ENCODE results near the gene BARHL1. TPM values are rescaled to one million over a fixed set of nuclear protein-coding genes. Genes with fewer than 3 reads are reported as not detected.
"Not testable (repeated sequence)": the region's sequence is repeated elsewhere in the genome, so short reads cannot be mapped to it uniquely, and the experiment has no call there.

Gene BARHL1
- total and polyA plus RNA-seq, 2 experiments from 2014 or later = not detected

GRCh38 chr9:132568787-132569186 lies 13.6 kb upstream of the BARHL1 start:
- DNase-seq (ENCODE audit: low spot score); H3K4me3 ChIP-seq; H3F3A ChIP-seq (replicated peaks; ENCODE audit: low read depth); H3K4me1 ChIP-seq (ENCODE audit: insufficient read depth); H3K4me1 Mint-ChIP-seq; H3K27ac Mint-ChIP-seq; H3K9me2 ChIP-seq (ENCODE audit: insufficient read depth); H3K9me3 Mint-ChIP-seq; H3K4me2 ChIP-seq; H4K20me1 ChIP-seq (replicated peaks; ENCODE audit: insufficient read depth); H3K27ac ChIP-seq (ENCODE audit: low read depth); H3K27me3 ChIP-seq (ENCODE audit: insufficient read depth); H3K79me2 ChIP-seq (replicated peaks; ENCODE audit: insufficient read depth); H3K36me3 ChIP-seq (ENCODE audit: insufficient read depth); H3K4me3 Mint-ChIP-seq; H3K36me3 Mint-ChIP-seq (ENCODE audit: low read depth); H2AFZ ChIP-seq; ATAC-seq: not testable (repeated sequence)
- peaks cover 18% of the 10 kb centered on the region for H3K27me3 Mint-ChIP-seq (ENCODE audit: insufficient read depth, low read depth, poor library complexity)

GRCh38 chr9:132571806-132572600 lies 10.4 kb upstream of the BARHL1 start:
- DNase-seq (ENCODE audit: low spot score) (no peak), ATAC-seq (no peak)
- H3K27me3 Mint-ChIP-seq (ENCODE audit: insufficient read depth, low read depth, poor library complexity) = peaks cover 30% of the 10 kb centered on the region
- no peaks in the 10 kb centered on the region for H3K36me3 Mint-ChIP-seq (ENCODE audit: low read depth)
- Histone ChIP-seq H2AFZ (no peak overlapping the region), H3K79me2 (replicated peaks; ENCODE audit: insufficient read depth) (no peaks in the 10 kb centered on the region), H3K27me3 (ENCODE audit: insufficient read depth) (peaks cover 19% of the 10 kb centered on the region), H3F3A (replicated peaks; ENCODE audit: low read depth) (no peaks in the 10 kb centered on the region), H3K36me3 (ENCODE audit: insufficient read depth) (no peaks in the 10 kb centered on the region), H3K4me3 (no peak overlapping the region), H3K27ac (ENCODE audit: low read depth) (no peak overlapping the region), H4K20me1 (replicated peaks; ENCODE audit: insufficient read depth) (no peaks in the 10 kb centered on the region), H3K4me1 (ENCODE audit: insufficient read depth) (no peaks in the 10 kb centered on the region), H3K4me2 (no peak overlapping the region), H3K9me2 (ENCODE audit: insufficient read depth) (no peaks in the 10 kb centered on the region)
- H3K9me3 Mint-ChIP-seq = no peaks in the 10 kb centered on the region
- H3K27ac Mint-ChIP-seq = no peak overlapping the region
- no peak overlapping the region for H3K4me3 Mint-ChIP-seq
- peaks cover 8% of the 10 kb centered on the region for H3K4me1 Mint-ChIP-seq
- TF ChIP-seq ZNF462 (CRISPR knock-in tag; IDR thresholded peaks at IDR 0.05) = no peak
- TF ChIP-seq EZH2phosphoT487 (IDR thresholded peaks at IDR 0.05; ENCODE audit: unreplicated experiment) = no peak
- TF ChIP-seq ZNF114 (CRISPR knock-in tag; IDR thresholded peaks at IDR 0.05) = no peak
- no peak for TF ChIP-seq CTCF (conservative IDR thresholded peaks at IDR 0.05; ENCODE audit: low read depth in 2 of 2)
- no peak for TF ChIP-seq EZH2 (IDR thresholded peaks at IDR 0.05; ENCODE audit: low read depth, unreplicated experiment)
- TF ChIP-seq STAT1 (IDR thresholded peaks at IDR 0.05; ENCODE audit: unreplicated experiment) = no peak
- TF ChIP-seq POLR2AphosphoS5 (IDR thresholded peaks at IDR 0.05; ENCODE audit: low read depth) = no peak
- TF ChIP-seq JUNB (IDR thresholded peaks at IDR 0.05; ENCODE audit: unreplicated experiment) = no peak
- no peak for TF ChIP-seq ZNF331 (CRISPR knock-in tag; IDR thresholded peaks at IDR 0.05; ENCODE audit: low read depth)
- TF ChIP-seq REST (IDR thresholded peaks at IDR 0.05; ENCODE audit: unreplicated experiment) = no peak
